Neural cell (in vitro differentiated cells): ENCODE data around the gene HIF1A. TPM values are rescaled to one million over a fixed set of nuclear protein-coding genes. Genes with fewer than 3 reads are reported as not detected.

Experiments
- H2AFZ ChIP-seq: fragments of 200-600, 300-800 bp; sonication (generic), shearing (Covaris generic); 2 replicates; pipeline ENCODE4 v1.6.0; 2014; ENCODE audit warnings: low read depth, mild to moderate bottlenecking, antibody characterized with exemption, low read length, moderate library complexity
- H3F3A ChIP-seq: fragments of 200-600 bp; shearing (Covaris generic); 2 replicates; pipeline ENCODE4 v1.6.1; 2016; ENCODE audit warnings: mild to moderate bottlenecking, moderate library complexity, mixed read lengths, antibody characterized with exemption, low read length; ENCODE audit not compliant: insufficient read depth, poor library complexity, severe bottlenecking
- H3K27ac ChIP-seq: fragments of 200-600, 300-800 bp; sonication (generic), shearing (Covaris generic); 2 replicates; pipeline ENCODE4 v1.5.1; 2014; ENCODE audit warnings: mild to moderate bottlenecking, low read length, moderate library complexity
- H3K27me3 ChIP-seq: fragments of 300-800, 200-600 bp; sonication (generic), shearing (Covaris generic); 2 replicates; pipeline ENCODE4 v1.6.0; 2014; ENCODE audit warnings: mild to moderate bottlenecking, low read depth, low read length, moderate library complexity; ENCODE audit not compliant: insufficient read depth
- H3K36me3 ChIP-seq: fragments of 300-800, 200-600 bp; sonication (generic), shearing (Covaris generic); 2 replicates; pipeline ENCODE4 v1.5.1; 2014; ENCODE audit warnings: mild to moderate bottlenecking, antibody characterized with exemption, low read length, moderate library complexity; ENCODE audit not compliant: insufficient read depth
- H3K4me2 ChIP-seq: fragments of 300-800, 200-600 bp; sonication (generic), shearing (Covaris generic); 2 replicates; pipeline ENCODE4 v1.6.0; 2014; ENCODE audit warnings: mild to moderate bottlenecking, low read length
- H3K4me3 ChIP-seq: fragments of 300-800, 200-600 bp; sonication (generic), shearing (Covaris generic); 2 replicates; pipeline ENCODE4 v1.5.1; 2014; ENCODE audit warnings: mild to moderate bottlenecking, low read length, moderate library complexity
- H3K79me2 ChIP-seq: fragments of 200-600 bp; shearing (Covaris generic); replicated peaks from 2 replicates; pipeline ENCODE4 v1.6.0; 2014; ENCODE audit warnings: mild to moderate bottlenecking, low read length, moderate library complexity; ENCODE audit not compliant: insufficient read depth
- H3K9ac ChIP-seq: fragments of 300-800, 200-600 bp; sonication (generic), shearing (Covaris generic); 2 replicates; pipeline ENCODE4 v1.6.1; 2016; ENCODE audit warnings: mild to moderate bottlenecking, low read length, mixed read lengths
- H3K9me2 ChIP-seq: fragments of 200-600 bp; shearing (Covaris generic); 2 replicates; pipeline ENCODE4 v1.6.1; 2016; ENCODE audit warnings: mild to moderate bottlenecking, low read length, mixed read lengths; ENCODE audit not compliant: insufficient read depth
- H3K9me3 ChIP-seq: fragments of 200-600, 300-800 bp; sonication (generic), shearing (Covaris generic); 2 replicates; pipeline ENCODE4 v1.6.1; 2016; ENCODE audit warnings: mild to moderate bottlenecking, mixed run types, low read length, moderate library complexity, mixed read lengths
- H4K20me1 ChIP-seq: fragments of 200-600 bp; shearing (Covaris generic); 2 replicates; pipeline ENCODE4 v1.6.1; 2016; ENCODE audit warnings: mild to moderate bottlenecking, mixed run types; ENCODE audit not compliant: insufficient read depth
- CTCF ChIP-seq: fragments of 450-650 bp; IDR thresholded peaks from 2 replicates; pipeline ENCODE4 v1.5.1; 2014; ENCODE audit warnings: antibody characterized with exemption, mild to moderate bottlenecking, moderate library complexity; ENCODE audit not compliant: poor library complexity, severe bottlenecking
- EP300 ChIP-seq: fragments of 450-650 bp; conservative IDR thresholded peaks from 2 replicates; pipeline ENCODE4 v1.6.1; 2014; ENCODE audit warnings: antibody characterized with exemption, mild to moderate bottlenecking, moderate library complexity; ENCODE audit not compliant: poor library complexity, severe bottlenecking
- EZH2 ChIP-seq: fragments of 200-600, 300-800 bp; shearing (Covaris generic), sonication (generic); IDR thresholded peaks from 2 replicates; pipeline ENCODE4 v1.6.1; 2014; ENCODE audit warnings: antibody characterized with exemption, low read length, borderline replicate concordance, mild to moderate bottlenecking; ENCODE audit not compliant: insufficient read depth, poor library complexity, severe bottlenecking
- MXI1 ChIP-seq: fragments of 450-650 bp; conservative IDR thresholded peaks from 2 replicates; pipeline ENCODE4 v1.6.1; 2014; ENCODE audit warnings: antibody characterized with exemption, mild to moderate bottlenecking; ENCODE audit not compliant: poor library complexity, severe bottlenecking
- POLR2AphosphoS5 ChIP-seq: IDR thresholded peaks from 2 replicates; pipeline ENCODE4 v1.6.1; 2012
- RAD21 ChIP-seq: fragments of 450-650 bp; conservative IDR thresholded peaks from 2 replicates; pipeline ENCODE4 v1.6.1; 2014; ENCODE audit warnings: antibody characterized with exemption, mild to moderate bottlenecking, moderate library complexity
- REST ChIP-seq: IDR thresholded peaks from 2 replicates; pipeline ENCODE4 v1.6.1; 2012; ENCODE audit warnings: borderline replicate concordance
- SMC3 ChIP-seq: fragments of 450-650 bp; conservative IDR thresholded peaks from 2 replicates; pipeline ENCODE4 v1.6.1; 2014; ENCODE audit warnings: antibody characterized with exemption, mild to moderate bottlenecking, moderate library complexity; ENCODE audit not compliant: poor library complexity
- TAF1 ChIP-seq: IDR thresholded peaks from 2 replicates; pipeline ENCODE4 v1.6.1; 2012; ENCODE audit warnings: low read depth
- polyA plus RNA-seq: library from polyadenylated mRNA; depleted of rRNA; stranded (reverse); fragments of >200 nt; gene quantifications from 2 replicates; pipeline ENCODE4 v1.2.3, GENCODE V29; 2014

The HIF1A gene
- polyA plus RNA-seq, 1 donor from 2014 or later, result 75.0 TPM

GRCh38 chr14:61654026-61654425, 41.3 kb upstream of the HIF1A start:
- Histone ChIP-seq H3K9me2 (no peaks in the 10 kb centered on the region), H3F3A (no peaks in the 10 kb centered on the region)

GRCh38 chr14:61655777-61656176, 39.5 kb upstream of the HIF1A start:
- H3K9ac ChIP-seq, result no peak overlapping the region
- no peaks in the 10 kb centered on the region for H3K27me3 ChIP-seq
- no peak overlapping the region for H2AFZ ChIP-seq
- H3K4me2 ChIP-seq, result no peak overlapping the region
- H3K9me2 ChIP-seq, result no peaks in the 10 kb centered on the region
- H3K79me2 ChIP-seq, result no peaks in the 10 kb centered on the region
- no peaks in the 10 kb centered on the region for H3K9me3 ChIP-seq
- no peaks in the 10 kb centered on the region for H3K36me3 ChIP-seq
- no peaks in the 10 kb centered on the region for H4K20me1 ChIP-seq
- H3K27ac ChIP-seq, result no peak overlapping the region
- H3F3A ChIP-seq, result no peaks in the 10 kb centered on the region
- H3K4me3 ChIP-seq, result no peak overlapping the region
- TF ChIP-seq REST (no peak), TAF1 (no peak), POLR2AphosphoS5 (no peak), EZH2 (no peak), CTCF (no peak), RAD21 (no peak), MXI1 (no peak)

More at GRCh38 chr14:61654026-61654425, 41.3 kb upstream of the HIF1A start:
- H2AFZ ChIP-seq, result no peak overlapping the region
- no peak overlapping the region for H3K4me2 ChIP-seq
- no peaks in the 10 kb centered on the region for H3K9me3 ChIP-seq
- no peaks in the 10 kb centered on the region for H4K20me1 ChIP-seq
- no peak for TF ChIP-seq TAF1
- no peak for TF ChIP-seq SMC3
- TF ChIP-seq EP300, result no peak
- no peak for TF ChIP-seq MXI1
- TF ChIP-seq EZH2, result no peak
- TF ChIP-seq CTCF, result no peak
- no peak for TF ChIP-seq REST
- no peak for TF ChIP-seq POLR2AphosphoS5
- TF ChIP-seq RAD21, result no peak
- no peak overlapping the region for H3K27ac ChIP-seq
- H3K4me3 ChIP-seq, result no peak overlapping the region
- no peaks in the 10 kb centered on the region for H3K36me3 ChIP-seq
- no peaks in the 10 kb centered on the region for H3K79me2 ChIP-seq
- no peak overlapping the region for H3K9ac ChIP-seq
- no peaks in the 10 kb centered on the region for H3K27me3 ChIP-seq
